ENCODE measurements around the gene NIN.

The NIN gene

GRCh38 chr14:50853891-50854290 lies 22.9 kb upstream of the NIN start:
- no peaks in the 10 kb centered on the region for H3F3A ChIP-seq (ENCODE audit: insufficient read depth, low read length)
- peaks cover 3% of the 10 kb centered on the region for H3K4me1 ChIP-seq (ENCODE audit: insufficient read depth, low read length, severe bottlenecking)
- H2AFZ ChIP-seq (ENCODE audit: low read length) = no peak overlapping the region
- no peaks in the 10 kb centered on the region for H3K9me2 ChIP-seq (ENCODE audit: low read depth, low read length)
- H3K79me2 ChIP-seq (ENCODE audit: insufficient read depth, low read length) = no peaks in the 10 kb centered on the region
- no peaks in the 10 kb centered on the region for H4K20me1 ChIP-seq (ENCODE audit: insufficient read depth, low read length)
- H3K9ac ChIP-seq (ENCODE audit: low read length) = no peak overlapping the region
- H3K4me3 ChIP-seq (ENCODE audit: low read depth, low read length, poor library complexity, severe bottlenecking) = no peak overlapping the region
- no peaks in the 10 kb centered on the region for H3K36me3 ChIP-seq (ENCODE audit: insufficient read depth, low read length)
- TF ChIP-seq EZH2 (IDR thresholded peaks at IDR 0.05; ENCODE audit: borderline replicate concordance, low read length) = no peak
- no peak for TF ChIP-seq CTCF (IDR thresholded peaks at IDR 0.05; ENCODE audit: low read length)
- no peaks in the 10 kb centered on the region for H3K9me3 ChIP-seq (ENCODE audit: low read length)
- no peaks in the 10 kb centered on the region for H3K27me3 ChIP-seq (ENCODE audit: insufficient read depth, low read length)
- no peak overlapping the region for H3K27ac ChIP-seq (ENCODE audit: low read depth, low read length, poor library complexity, severe bottlenecking)
- no peak overlapping the region for H3K4me2 ChIP-seq (ENCODE audit: low read length)

GRCh38 chr14:50846226-50846880 lies 15.4 kb upstream of the NIN start:
- Histone ChIP-seq H2AFZ (ENCODE audit: low read length) (no peak overlapping the region), H3K9ac (ENCODE audit: low read length) (no peak overlapping the region), H3K4me1 (ENCODE audit: insufficient read depth, low read length, severe bottlenecking) (no peaks in the 10 kb centered on the region), H3K4me2 (ENCODE audit: low read length) (no peak overlapping the region), H3K4me3 (ENCODE audit: low read depth, low read length, poor library complexity, severe bottlenecking) (no peak overlapping the region), H3K9me2 (ENCODE audit: low read depth, low read length) (no peaks in the 10 kb centered on the region), H4K20me1 (ENCODE audit: insufficient read depth, low read length) (no peaks in the 10 kb centered on the region), H3K36me3 (ENCODE audit: insufficient read depth, low read length) (no peaks in the 10 kb centered on the region), H3K27me3 (ENCODE audit: insufficient read depth, low read length) (no peaks in the 10 kb centered on the region), H3K27ac (ENCODE audit: low read depth, low read length, poor library complexity, severe bottlenecking) (no peak overlapping the region), H3K9me3 (ENCODE audit: low read length) (no peaks in the 10 kb centered on the region), H3F3A (ENCODE audit: insufficient read depth, low read length) (no peaks in the 10 kb centered on the region), H3K79me2 (ENCODE audit: insufficient read depth, low read length) (no peaks in the 10 kb centered on the region)
- no peak for TF ChIP-seq CTCF (IDR thresholded peaks at IDR 0.05; ENCODE audit: low read length)
- no peak for TF ChIP-seq EZH2 (IDR thresholded peaks at IDR 0.05; ENCODE audit: borderline replicate concordance, low read length)

DNA sequence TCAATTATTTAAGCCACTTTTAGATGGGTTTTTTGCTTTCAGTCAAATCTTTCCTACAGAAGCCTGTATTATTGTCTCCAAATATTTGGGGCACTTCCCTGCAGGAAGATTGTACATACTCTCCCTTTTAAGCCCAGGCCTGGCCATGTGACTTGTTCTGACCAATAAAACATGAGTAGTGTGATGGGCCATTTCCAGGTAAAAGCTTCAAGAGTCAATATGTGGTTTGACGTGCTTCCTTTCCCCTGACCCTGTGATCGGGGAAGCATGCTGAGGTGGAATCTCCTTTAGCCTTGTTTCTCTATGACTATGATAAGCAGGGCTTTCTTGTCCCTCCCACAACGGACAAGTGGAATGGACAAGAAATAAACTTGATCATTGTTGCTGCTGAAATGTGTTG lies 14.2 kb upstream of the NIN start:
- Histone ChIP-seq H3K27ac (ENCODE audit: low read depth, low read length, poor library complexity, severe bottlenecking) (no peak overlapping the region), H2AFZ (ENCODE audit: low read length) (0 out of 2 replicates have a peak overlapping the region, but pooled peaks have one; percentile 3), H3K9me3 (ENCODE audit: low read length) (no peaks in the 10 kb centered on the region)

More for the DNA sequence above, 14.2 kb upstream of the NIN start:
- Histone ChIP-seq H3K9ac (ENCODE audit: low read length) (no peak overlapping the region), H3K4me1 (ENCODE audit: insufficient read depth, low read length, severe bottlenecking) (no peaks in the 10 kb centered on the region), H3K4me2 (ENCODE audit: low read length) (no peak overlapping the region), H3K27me3 (ENCODE audit: insufficient read depth, low read length) (no peaks in the 10 kb centered on the region), H4K20me1 (ENCODE audit: insufficient read depth, low read length) (no peaks in the 10 kb centered on the region), H3K9me2 (ENCODE audit: low read depth, low read length) (no peaks in the 10 kb centered on the region), H3K79me2 (ENCODE audit: insufficient read depth, low read length) (no peaks in the 10 kb centered on the region), H3K4me3 (ENCODE audit: low read depth, low read length, poor library complexity, severe bottlenecking) (no peak overlapping the region), H3K36me3 (ENCODE audit: insufficient read depth, low read length) (no peaks in the 10 kb centered on the region), H3F3A (ENCODE audit: insufficient read depth, low read length) (no peaks in the 10 kb centered on the region)
- no peak for TF ChIP-seq CTCF (IDR thresholded peaks at IDR 0.05; ENCODE audit: low read length)
- TF ChIP-seq EZH2 (IDR thresholded peaks at IDR 0.05; ENCODE audit: borderline replicate concordance, low read length) = no peak

Data from OCI-LY1 (cell line).